Hepatocyte (in vitro differentiated cells): ENCODE data around the gene CRYBB3. TPM values are rescaled to one million over a fixed set of nuclear protein-coding genes. Genes with fewer than 3 reads are reported as not detected.

Experiments
- DNase-seq: peaks from one replicate; pipeline ENCODE4 v3.0.0-alpha.2; 2016; ENCODE audit warnings: low spot score
- H2AFZ ChIP-seq: fragments of 200-600 bp; sonication (generic); 2 replicates; pipeline ENCODE4 v1.6.0; 2016; ENCODE audit warnings: antibody characterized with exemption, mild to moderate bottlenecking
- H3K27ac ChIP-seq: fragments of 200-600 bp; sonication (generic); 2 replicates; pipeline ENCODE4 v1.5.1; 2016; ENCODE audit warnings: mild to moderate bottlenecking
- H3K27me3 ChIP-seq: fragments of 200-600 bp; sonication (generic); 2 replicates; pipeline ENCODE4 v1.6.1; 2016
- H3K36me3 ChIP-seq: fragments of 200-600 bp; sonication (generic); replicated peaks from 2 replicates; pipeline ENCODE4 v1.5.1; 2016; ENCODE audit warnings: low read depth; ENCODE audit not compliant: insufficient read depth
- H3K4me1 ChIP-seq: fragments of 200-600 bp; sonication (generic); 2 replicates; pipeline ENCODE4 v1.5.1; 2016; ENCODE audit warnings: mild to moderate bottlenecking, moderate library complexity; ENCODE audit not compliant: insufficient read depth
- H3K4me2 ChIP-seq: fragments of 200-600 bp; sonication (generic); 2 replicates; pipeline ENCODE4 v1.6.0; 2016
- H3K4me3 ChIP-seq: fragments of 200-600 bp; sonication (generic); 2 replicates; pipeline ENCODE4 v1.5.1; 2016; ENCODE audit warnings: mild to moderate bottlenecking
- H3K79me2 ChIP-seq: fragments of 200-600 bp; sonication (generic); 2 replicates; pipeline ENCODE4 v1.6.0; 2017; ENCODE audit warnings: mild to moderate bottlenecking
- H3K9me2 ChIP-seq: fragments of 200-600 bp; sonication (generic); replicated peaks from 2 replicates; pipeline ENCODE4 v1.6.0; 2017; ENCODE audit warnings: mild to moderate bottlenecking; ENCODE audit not compliant: insufficient read depth
- H3K9me3 ChIP-seq: fragments of 200-600 bp; sonication (generic); 2 replicates; pipeline ENCODE4 v1.5.1; 2016; ENCODE audit warnings: low read depth, mild to moderate bottlenecking
- H4K20me1 ChIP-seq: fragments of 200-600 bp; sonication (generic); 2 replicates; pipeline ENCODE4 v1.6.0; 2016; ENCODE audit warnings: mild to moderate bottlenecking; ENCODE audit not compliant: insufficient read depth, poor library complexity, severe bottlenecking
- CTCF ChIP-seq: fragments of 200-600 bp; sonication (generic); IDR thresholded peaks from 2 replicates; pipeline ENCODE4 v1.5.1; 2016; ENCODE audit warnings: antibody characterized with exemption, mild to moderate bottlenecking; ENCODE audit not compliant: poor library complexity
- EZH2 ChIP-seq: fragments of 200-600 bp; sonication (generic); IDR thresholded peaks from 2 replicates; pipeline ENCODE4 v1.6.1; 2016; ENCODE audit warnings: antibody characterized with exemption, mild to moderate bottlenecking, borderline replicate concordance
- EZH2phosphoT487 ChIP-seq: fragments of 200-600 bp; sonication (generic); IDR thresholded peaks from one replicate; pipeline ENCODE4 v1.6.1; 2018; ENCODE audit warnings: antibody characterized with exemption, mild to moderate bottlenecking, low read depth, moderate library complexity; ENCODE audit not compliant: unreplicated experiment, severe bottlenecking
- WGBS: methylation state at CpG from one replicate; pipeline ENCODE4 v1.1.6; 2016; ENCODE audit warnings: low lambda C conversion rate; ENCODE audit errors: missing lambda C conversion rate; 5-methylcytosine and 5-hydroxymethylcytosine counted together
- polyA plus RNA-seq: library from polyadenylated mRNA; unstranded; fragments of >200 nt; fragmentation: Nextera tagmentation; extraction: Ambion mirVana; gene quantifications from 2 replicates; pipeline ENCODE4 v1.2.1, GENCODE V29; 2016
- total RNA-seq: library from RNA; depleted of rRNA; stranded (reverse); fragments of >200 nt; gene quantifications from 2 replicates; pipeline ENCODE4 v1.2.3, GENCODE V29; 2014

The CRYBB3 gene
- total and polyA plus RNA-seq, 2 experiments from 2014 or later = not detected

DNA sequence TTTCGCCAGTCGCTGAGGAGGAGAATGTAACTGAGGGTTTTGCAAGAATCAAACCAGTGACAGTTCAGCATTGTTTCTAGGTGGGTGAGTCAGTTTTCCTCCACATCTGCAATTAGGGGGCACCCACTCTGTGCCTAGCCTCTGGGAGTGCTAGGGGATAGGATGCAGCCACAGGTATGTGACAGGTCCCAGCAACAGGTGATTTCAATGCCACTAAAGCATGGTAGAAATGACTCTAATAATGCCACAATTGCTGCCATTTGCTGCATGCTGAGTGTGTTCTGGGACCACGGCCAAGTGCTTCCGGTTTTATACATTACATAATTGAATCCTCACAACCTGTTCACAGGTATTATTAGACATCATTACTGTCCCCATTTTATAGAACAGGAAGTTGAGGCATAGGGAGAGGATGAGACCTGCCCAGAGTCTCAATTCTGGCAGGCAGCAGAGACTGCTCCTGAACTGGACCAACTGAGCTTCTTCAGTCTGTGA is 20.3 kb downstream of the CRYBB3 start:
- Histone ChIP-seq H3K9me2 (no peaks in the 10 kb centered on the region), H3K36me3 (no peaks in the 10 kb centered on the region), H3K27ac (no peak overlapping the region), H3K4me2 (no peak overlapping the region), H3K4me3 (no peak overlapping the region), H4K20me1 (no peaks in the 10 kb centered on the region), H3K4me1 (no peaks in the 10 kb centered on the region), H3K27me3 (no peaks in the 10 kb centered on the region), H2AFZ (no peak overlapping the region), H3K9me3 (no peaks in the 10 kb centered on the region), H3K79me2 (no peaks in the 10 kb centered on the region)
- 84% methylated on average over 4 of the region's 4 CpGs for WGBS
- no peak for DNase-seq
- no peak for TF ChIP-seq CTCF
- no peak for TF ChIP-seq EZH2phosphoT487
- no peak for TF ChIP-seq EZH2

DNA sequence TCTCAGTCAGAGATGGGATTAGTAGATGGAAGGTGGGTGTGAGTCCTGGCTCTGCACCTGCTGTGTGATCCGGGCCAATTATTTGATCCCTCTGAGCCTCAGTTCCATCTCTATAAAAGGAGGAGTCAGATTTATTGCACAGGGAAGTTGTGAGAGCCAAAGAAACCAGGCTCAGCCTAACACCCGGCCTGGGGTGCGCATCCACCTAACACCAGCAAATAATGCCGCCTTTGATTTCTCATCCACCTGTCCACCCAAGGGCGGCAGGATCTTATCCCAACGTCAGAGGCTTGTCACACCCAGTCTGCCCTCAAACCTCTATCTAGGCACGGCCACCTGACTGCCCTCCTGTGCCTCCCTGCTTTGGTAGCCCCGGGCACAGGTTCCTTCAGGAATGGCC is 22.1 kb downstream of the CRYBB3 start:
- no peak for DNase-seq
- WGBS = 89% methylated on average over 8 of the region's 8 CpGs
- Histone ChIP-seq H3K27me3 (no peaks in the 10 kb centered on the region), H2AFZ (no peak overlapping the region), H3K4me2 (no peak overlapping the region), H3K4me1 (no peaks in the 10 kb centered on the region), H4K20me1 (no peaks in the 10 kb centered on the region), H3K9me2 (no peaks in the 10 kb centered on the region), H3K9me3 (no peaks in the 10 kb centered on the region), H3K27ac (no peak overlapping the region), H3K79me2 (no peaks in the 10 kb centered on the region), H3K36me3 (no peaks in the 10 kb centered on the region), H3K4me3 (no peak overlapping the region)
- TF ChIP-seq CTCF (no peak), EZH2phosphoT487 (no peak), EZH2 (no peak)

DNA sequence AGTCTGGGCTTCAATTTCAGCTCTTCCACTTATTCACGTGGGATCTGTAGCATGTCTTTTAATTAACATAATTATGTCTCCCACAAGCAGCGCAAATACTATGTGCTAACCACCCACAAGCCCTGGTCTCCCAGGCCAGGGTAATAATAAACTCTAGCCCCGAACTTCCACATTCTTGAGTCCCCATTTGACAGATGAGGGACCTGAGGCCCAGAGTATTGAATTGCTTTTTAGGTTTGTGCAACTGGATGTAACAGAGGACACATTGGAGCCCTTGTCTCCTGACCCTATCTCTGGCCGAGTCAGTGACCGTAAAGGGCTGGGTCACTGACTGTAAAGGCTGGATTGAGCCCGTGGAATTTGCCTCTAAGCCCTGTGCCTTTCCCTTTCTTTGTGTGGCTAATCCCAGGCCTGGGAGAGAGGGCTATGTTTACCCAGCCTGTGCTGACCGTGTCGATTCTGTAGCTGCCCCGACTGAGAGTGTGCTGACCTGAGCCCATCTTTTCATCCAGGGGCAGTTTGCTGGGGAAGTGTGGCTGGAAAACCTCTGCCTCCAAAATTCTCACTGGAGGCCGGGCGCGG is 23.7 kb downstream of the CRYBB3 start:
- no peak overlapping the region for H3K27ac ChIP-seq
- no peaks in the 10 kb centered on the region for H3K36me3 ChIP-seq
- H3K4me3 ChIP-seq = no peak overlapping the region
- WGBS = 62% methylated on average over 12 of the region's 12 CpGs
- TF ChIP-seq CTCF (no peak), EZH2phosphoT487 (no peak), EZH2 (no peak)
- no peak overlapping the region for H2AFZ ChIP-seq
- H3K9me2 ChIP-seq = no peaks in the 10 kb centered on the region
- H3K4me2 ChIP-seq = no peak overlapping the region
- no peaks in the 10 kb centered on the region for H3K79me2 ChIP-seq
- no peaks in the 10 kb centered on the region for H3K9me3 ChIP-seq
- H4K20me1 ChIP-seq = no peaks in the 10 kb centered on the region
- H3K27me3 ChIP-seq = no peaks in the 10 kb centered on the region
- no peaks in the 10 kb centered on the region for H3K4me1 ChIP-seq
- DNase-seq = no peak
